ENCODE measurements around the gene AEBP1.

The AEBP1 gene

DNA sequence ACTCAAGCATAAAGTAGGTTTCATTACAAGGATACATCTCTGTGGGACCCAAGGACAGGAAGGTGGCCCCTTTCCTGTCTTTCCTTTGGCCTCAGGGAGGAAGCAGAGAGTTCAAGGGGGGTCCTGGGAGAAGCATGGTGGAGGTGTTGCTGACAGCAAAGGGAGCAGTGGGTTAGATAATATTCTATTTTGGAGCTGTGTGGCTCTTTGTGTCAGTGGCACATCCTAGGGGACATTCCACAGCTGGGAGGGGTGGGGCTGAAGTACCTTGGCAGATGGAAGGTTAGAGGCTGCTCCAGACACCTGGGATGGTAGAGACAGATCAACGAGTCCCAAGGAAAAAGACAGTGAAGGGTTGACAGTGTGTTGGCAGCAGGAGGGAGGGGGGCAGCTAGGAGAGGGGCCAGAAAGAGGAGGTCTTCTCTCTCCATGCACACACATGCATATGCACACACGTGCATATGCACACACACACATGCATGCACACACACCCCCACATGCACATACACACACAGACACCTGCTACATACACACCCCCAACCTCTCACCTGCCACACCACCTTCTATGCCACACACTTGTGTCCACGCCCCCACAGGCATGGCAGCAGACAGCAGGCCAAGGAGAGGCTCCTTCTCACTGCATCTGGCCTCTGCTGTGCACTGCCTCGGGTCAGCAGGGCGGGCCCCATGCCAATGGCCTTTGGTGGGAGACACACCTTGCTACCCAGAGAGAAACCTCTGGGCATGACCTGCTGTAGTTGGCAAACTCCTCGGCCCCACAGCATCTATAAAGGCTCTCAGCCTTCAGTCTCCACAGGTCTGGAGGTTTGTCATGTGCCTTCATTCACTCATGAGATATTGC lies 24.8 kb downstream of the AEBP1 start:
- TF ChIP-seq, protein P1, sequence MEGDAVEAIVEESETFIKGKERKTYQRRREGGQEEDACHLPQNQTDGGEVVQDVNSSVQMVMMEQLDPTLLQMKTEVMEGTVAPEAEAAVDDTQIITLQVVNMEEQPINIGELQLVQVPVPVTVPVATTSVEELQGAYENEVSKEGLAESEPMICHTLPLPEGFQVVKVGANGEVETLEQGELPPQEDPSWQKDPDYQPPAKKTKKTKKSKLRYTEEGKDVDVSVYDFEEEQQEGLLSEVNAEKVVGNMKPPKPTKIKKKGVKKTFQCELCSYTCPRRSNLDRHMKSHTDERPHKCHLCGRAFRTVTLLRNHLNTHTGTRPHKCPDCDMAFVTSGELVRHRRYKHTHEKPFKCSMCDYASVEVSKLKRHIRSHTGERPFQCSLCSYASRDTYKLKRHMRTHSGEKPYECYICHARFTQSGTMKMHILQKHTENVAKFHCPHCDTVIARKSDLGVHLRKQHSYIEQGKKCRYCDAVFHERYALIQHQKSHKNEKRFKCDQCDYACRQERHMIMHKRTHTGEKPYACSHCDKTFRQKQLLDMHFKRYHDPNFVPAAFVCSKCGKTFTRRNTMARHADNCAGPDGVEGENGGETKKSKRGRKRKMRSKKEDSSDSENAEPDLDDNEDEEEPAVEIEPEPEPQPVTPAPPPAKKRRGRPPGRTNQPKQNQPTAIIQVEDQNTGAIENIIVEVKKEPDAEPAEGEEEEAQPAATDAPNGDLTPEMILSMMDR (conservative IDR thresholded peaks at IDR 0.05), result no peak
- H3K27ac ChIP-seq, result no peak overlapping the region

DNA sequence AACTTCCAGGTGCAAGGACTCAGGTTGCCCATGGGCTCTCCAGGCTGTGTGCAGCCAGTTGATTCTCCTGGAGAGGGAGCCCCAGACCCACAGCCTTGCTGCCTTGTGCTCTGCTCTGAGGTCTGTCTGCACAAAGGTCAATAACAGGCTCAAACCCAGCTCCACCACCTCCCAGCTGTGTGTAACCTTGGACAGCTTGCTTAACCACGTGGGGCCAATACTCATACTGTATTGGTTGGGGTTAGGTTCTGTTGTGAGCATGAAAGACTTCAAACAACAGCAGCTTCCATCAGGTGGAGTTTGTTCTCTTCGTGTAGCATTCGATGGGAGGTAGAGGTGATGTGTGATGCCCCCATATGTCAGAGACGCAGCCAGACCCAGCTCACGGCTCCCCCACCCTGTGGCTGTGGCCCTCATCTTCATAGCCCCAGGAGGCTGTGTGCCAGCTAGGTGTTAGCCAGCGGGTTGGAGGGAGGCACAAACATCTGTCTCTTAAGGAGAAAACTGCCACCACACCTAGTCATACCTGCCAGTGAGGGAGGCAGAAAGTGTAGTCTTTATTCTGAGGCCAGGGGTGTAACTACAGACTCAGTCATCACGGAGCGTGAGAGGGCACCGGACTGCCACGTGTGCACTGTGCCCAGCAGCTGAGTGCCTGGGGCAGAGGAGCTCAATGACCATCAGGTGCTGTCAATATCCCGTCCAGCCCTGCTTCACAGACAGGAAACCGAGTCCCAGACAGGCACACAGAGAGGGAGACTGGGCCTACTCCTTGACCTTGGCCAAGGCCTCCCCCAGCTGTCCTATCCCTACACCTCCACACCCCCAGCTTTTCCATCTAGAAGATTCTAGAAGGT lies 27.3 kb downstream of the AEBP1 start:
- TF ChIP-seq, protein P1 (conservative IDR thresholded peaks at IDR 0.05), result peak; percentile 28; the same call in 1 of the 2 replicates
- H3K27ac ChIP-seq, result no peak overlapping the region

DNA sequence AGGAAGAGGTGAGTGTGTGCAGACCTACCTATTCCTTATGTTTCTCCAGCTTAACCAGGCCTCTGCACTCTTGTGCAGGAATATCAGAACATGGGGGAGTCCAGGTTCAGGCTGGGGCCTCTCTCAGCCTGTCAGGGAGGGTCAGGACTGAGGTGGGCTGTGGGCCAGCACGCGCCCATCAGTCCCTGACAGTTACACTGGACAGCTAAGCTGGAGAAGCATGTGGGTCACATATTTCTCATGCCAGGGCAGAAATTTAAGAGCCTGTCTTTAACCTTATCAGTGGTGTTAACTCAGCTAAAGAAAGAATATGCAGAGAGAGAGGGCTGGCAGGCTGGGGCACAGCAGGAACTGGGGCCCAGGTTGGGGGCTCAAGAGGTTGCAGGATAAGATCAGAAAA lies 27.9 kb downstream of the AEBP1 start:
- TF ChIP-seq, protein P1 (conservative IDR thresholded peaks at IDR 0.05), result no peak
- no peak overlapping the region for H3K27ac ChIP-seq

DNA sequence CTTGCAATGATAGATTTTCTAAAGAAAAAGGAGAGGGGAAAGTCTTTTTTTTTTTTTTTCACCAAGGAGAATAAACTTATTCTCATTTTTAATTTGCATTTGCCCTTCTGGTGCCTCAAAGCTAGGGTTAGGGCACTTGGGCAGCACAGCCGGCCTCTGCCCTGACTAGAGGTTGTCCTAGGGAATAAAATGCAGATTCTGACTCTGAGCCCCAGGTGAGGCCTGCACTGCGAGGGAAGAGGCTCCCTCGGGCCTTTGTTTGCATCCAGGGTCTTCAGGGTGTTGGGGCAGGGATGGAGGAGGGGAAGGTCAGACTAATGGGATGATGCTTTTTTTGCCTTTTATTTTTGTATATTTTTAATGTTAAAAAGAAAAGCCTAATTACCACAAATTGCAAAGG lies 29.1 kb downstream of the AEBP1 start:
- H3K27ac ChIP-seq, result no peak overlapping the region
- TF ChIP-seq, protein P1 (conservative IDR thresholded peaks at IDR 0.05), result no peak

DNA sequence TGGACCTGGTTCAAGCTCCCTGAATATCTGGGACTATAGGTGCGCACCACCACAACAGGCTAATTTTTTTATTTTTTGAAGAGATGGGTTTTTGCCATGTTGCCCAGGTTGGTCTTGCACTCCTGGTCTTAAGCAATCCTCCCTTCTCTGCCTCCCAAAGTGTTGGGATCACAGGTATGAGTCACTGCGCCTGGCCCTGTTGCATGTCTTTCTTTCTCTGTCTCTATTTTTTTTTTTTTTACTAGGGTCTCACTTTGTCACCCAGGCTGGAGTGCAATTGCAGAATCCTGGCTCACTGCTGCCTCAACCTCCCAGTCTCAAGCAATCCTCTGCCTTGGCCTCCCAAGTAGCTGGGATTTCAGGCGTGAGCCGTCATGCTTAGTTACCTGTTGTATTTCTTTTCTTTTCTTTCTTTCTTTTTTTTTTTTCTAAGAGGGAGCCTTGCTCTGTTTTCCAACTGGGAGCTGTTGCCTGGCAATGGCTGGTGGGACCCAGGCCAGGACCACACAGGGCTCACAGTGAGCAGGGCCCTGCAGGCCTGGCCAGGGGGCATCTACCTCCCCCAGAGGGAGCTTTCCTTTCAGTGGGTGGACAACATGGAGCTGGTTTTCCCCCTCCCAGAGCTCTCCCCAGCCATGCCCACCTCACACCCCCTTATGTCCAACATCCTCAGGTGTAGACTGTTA lies 30.9 kb downstream of the AEBP1 start:
- H3K27ac ChIP-seq, result no peak overlapping the region
- TF ChIP-seq, protein P1 (conservative IDR thresholded peaks at IDR 0.05), result no peak

DNA sequence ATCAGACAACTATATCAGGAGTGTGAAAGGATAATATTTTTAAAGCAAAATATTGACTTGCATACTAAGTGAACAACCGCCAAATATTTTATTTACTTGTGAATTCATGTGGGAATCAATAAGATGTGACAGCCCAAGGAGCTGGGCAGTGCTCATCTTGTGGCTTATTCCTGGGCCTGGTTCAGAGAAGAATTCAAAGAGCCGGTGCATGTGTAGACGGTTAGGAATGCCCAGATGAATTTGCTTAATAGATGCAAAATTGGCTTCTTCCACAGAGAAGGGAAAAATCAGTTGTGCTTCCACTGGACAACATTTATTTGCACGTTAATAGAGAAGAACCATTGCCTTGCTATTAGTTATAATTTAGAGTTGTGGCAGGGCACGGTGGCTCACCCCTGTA lies 32.6 kb downstream of the AEBP1 start:
- H3K27ac ChIP-seq, result no peak overlapping the region
- TF ChIP-seq, protein P1 (conservative IDR thresholded peaks at IDR 0.05), result no peak

DNA sequence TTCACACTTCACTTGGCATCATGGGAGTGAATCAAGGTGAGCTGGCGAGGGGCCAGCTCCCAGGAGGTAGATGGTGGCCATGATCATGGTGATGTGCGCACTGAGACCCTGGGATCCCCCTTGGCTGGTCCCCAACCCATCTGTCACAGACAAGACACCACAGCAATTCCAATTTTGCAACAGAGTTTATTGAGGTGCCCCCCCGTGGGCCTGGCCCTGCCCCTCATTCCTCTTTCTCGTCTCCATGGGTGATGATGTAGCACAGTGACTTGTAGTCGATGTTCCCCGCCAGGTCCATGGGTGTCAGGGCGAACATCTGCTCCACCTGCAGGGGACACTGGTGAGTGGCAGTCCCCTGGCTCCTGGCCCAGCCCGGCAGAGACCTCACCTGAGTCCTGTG lies 34.6 kb downstream of the AEBP1 start:
- TF ChIP-seq, protein P1 (conservative IDR thresholded peaks at IDR 0.05), result no peak
- H3K27ac ChIP-seq, result no peak overlapping the region

Measured in VCaP (cell line).